ENCODE data around the gene CUL2.

DNA sequence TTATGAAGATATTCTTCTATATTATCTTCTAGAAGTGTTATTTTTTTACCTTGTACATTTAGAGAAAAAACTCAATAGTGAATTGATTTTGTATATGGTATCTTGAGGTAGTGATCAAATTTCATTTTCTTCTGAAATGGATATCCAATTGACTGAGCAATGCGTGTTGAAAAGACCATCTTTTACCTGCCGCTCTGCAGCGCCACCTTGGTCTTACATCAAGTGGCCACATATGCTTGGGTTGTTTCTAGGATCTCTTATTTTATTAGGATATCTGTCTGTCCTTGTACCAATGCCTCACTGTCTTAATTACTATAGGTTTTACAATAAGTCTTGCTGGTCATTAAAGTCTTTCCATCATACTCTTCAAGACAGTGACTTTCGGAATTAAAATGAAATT lies 53.0 kb downstream of the CUL2 start:
- TF ChIP-seq, protein P1, sequence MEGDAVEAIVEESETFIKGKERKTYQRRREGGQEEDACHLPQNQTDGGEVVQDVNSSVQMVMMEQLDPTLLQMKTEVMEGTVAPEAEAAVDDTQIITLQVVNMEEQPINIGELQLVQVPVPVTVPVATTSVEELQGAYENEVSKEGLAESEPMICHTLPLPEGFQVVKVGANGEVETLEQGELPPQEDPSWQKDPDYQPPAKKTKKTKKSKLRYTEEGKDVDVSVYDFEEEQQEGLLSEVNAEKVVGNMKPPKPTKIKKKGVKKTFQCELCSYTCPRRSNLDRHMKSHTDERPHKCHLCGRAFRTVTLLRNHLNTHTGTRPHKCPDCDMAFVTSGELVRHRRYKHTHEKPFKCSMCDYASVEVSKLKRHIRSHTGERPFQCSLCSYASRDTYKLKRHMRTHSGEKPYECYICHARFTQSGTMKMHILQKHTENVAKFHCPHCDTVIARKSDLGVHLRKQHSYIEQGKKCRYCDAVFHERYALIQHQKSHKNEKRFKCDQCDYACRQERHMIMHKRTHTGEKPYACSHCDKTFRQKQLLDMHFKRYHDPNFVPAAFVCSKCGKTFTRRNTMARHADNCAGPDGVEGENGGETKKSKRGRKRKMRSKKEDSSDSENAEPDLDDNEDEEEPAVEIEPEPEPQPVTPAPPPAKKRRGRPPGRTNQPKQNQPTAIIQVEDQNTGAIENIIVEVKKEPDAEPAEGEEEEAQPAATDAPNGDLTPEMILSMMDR (IDR thresholded peaks at IDR 0.05), result no peak
- no peak for TF ChIP-seq POLR2A (IDR thresholded peaks at IDR 0.05)
